ENCODE data around the gene MRPS12. TPM values are rescaled to one million over a fixed set of nuclear protein-coding genes. Genes with fewer than 3 reads are reported as not detected.

Gene MRPS12
- total and polyA plus RNA-seq, 2 of the 13 experiments (the other 11 are each of a cell fraction or from before 2014, with no cell fraction given): 27.5 to 54.8 TPM

DNA sequence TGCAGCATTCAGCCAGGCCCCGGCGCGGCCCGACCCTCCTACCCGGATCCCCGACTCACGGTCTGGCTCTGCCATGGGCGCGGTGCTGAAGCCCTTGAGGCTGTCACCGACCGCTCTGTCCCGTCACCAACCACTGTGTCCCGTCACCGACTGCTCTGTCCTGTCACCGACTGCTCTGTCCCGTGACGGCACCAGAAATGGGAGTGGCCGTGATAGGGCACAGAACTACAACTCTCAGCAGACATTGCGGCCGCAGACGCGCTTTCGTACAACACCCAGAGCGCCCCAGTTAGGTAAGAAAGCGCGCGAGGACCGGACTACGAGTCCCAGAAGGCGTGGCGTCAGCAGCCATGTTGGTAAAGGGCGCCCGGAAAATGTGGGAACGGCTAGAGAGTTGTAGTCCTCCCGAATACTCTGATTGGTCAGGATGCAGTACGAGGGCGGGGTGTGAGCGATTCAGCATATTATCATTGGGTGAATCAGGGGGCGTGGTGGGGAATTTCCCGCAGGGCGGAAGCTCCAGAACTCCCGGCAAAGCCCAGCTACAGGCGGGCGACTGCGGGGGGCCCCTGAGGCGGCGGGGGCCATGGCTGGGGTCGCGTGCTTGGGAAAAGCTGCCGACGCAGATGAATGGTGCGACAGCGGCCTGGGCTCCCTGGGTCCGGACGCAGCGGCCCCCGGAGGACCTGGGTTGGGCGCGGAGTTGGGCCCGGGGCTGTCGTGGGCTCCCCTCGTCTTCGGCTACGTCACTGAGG lies 31.1 kb upstream of the MRPS12 start, which contains the start of the genes NFKBIB and SIRT2 (continued):
- peak; percentile 38 for TF ChIP-seq RXRA (CRISPR knock-in tag; IDR thresholded peaks at IDR 0.05)
- TF ChIP-seq, protein P1, sequence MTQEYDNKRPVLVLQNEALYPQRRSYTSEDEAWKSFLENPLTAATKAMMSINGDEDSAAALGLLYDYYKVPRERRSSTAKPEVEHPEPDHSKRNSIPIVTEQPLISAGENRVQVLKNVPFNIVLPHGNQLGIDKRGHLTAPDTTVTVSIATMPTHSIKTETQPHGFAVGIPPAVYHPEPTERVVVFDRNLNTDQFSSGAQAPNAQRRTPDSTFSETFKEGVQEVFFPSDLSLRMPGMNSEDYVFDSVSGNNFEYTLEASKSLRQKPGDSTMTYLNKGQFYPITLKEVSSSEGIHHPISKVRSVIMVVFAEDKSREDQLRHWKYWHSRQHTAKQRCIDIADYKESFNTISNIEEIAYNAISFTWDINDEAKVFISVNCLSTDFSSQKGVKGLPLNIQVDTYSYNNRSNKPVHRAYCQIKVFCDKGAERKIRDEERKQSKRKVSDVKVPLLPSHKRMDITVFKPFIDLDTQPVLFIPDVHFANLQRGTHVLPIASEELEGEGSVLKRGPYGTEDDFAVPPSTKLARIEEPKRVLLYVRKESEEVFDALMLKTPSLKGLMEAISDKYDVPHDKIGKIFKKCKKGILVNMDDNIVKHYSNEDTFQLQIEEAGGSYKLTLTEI (CRISPR knock-in tag; conservative IDR thresholded peaks at IDR 0.05): no peak
- TF ChIP-seq ZNF430 (CRISPR knock-in tag; IDR thresholded peaks at IDR 0.05): peak; percentile 91; the same call in 1 of the 2 replicates
- no peak for TF ChIP-seq TCF7L2 (IDR thresholded peaks at IDR 0.05; ENCODE audit: low read depth, low read length)
- TF ChIP-seq SRSF1 (optimal IDR thresholded peaks at IDR 0.05; ENCODE audit: low read depth, low read length): peak; percentile 89
- TF ChIP-seq ZNF737 (CRISPR knock-in tag; IDR thresholded peaks at IDR 0.05; ENCODE audit: borderline replicate concordance): no peak
- no peak for TF ChIP-seq TMF1 (CRISPR knock-in tag; IDR thresholded peaks at IDR 0.05; ENCODE audit: low read depth)
- no peak for TF ChIP-seq NFRKB (IDR thresholded peaks at IDR 0.05)
- TF ChIP-seq, protein P2, sequence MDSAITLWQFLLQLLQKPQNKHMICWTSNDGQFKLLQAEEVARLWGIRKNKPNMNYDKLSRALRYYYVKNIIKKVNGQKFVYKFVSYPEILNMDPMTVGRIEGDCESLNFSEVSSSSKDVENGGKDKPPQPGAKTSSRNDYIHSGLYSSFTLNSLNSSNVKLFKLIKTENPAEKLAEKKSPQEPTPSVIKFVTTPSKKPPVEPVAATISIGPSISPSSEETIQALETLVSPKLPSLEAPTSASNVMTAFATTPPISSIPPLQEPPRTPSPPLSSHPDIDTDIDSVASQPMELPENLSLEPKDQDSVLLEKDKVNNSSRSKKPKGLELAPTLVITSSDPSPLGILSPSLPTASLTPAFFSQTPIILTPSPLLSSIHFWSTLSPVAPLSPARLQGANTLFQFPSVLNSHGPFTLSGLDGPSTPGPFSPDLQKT (CRISPR knock-in tag; IDR thresholded peaks at IDR 0.05; ENCODE audit: borderline replicate concordance): no peak
- TF ChIP-seq SOX13 (IDR thresholded peaks at IDR 0.05): no peak
- peak in 1 of 2 experiments; percentile 27; a peak in 1 of 4 replicates for TF ChIP-seq SOX13 (CRISPR knock-in tag; conservative IDR thresholded peaks at IDR 0.05 in 1 of 2, IDR thresholded peaks at IDR 0.05 in 1 of 2)
- TF ChIP-seq, protein P3, sequence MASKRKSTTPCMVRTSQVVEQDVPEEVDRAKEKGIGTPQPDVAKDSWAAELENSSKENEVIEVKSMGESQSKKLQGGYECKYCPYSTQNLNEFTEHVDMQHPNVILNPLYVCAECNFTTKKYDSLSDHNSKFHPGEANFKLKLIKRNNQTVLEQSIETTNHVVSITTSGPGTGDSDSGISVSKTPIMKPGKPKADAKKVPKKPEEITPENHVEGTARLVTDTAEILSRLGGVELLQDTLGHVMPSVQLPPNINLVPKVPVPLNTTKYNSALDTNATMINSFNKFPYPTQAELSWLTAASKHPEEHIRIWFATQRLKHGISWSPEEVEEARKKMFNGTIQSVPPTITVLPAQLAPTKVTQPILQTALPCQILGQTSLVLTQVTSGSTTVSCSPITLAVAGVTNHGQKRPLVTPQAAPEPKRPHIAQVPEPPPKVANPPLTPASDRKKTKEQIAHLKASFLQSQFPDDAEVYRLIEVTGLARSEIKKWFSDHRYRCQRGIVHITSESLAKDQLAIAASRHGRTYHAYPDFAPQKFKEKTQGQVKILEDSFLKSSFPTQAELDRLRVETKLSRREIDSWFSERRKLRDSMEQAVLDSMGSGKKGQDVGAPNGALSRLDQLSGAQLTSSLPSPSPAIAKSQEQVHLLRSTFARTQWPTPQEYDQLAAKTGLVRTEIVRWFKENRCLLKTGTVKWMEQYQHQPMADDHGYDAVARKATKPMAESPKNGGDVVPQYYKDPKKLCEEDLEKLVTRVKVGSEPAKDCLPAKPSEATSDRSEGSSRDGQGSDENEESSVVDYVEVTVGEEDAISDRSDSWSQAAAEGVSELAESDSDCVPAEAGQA (IDR thresholded peaks at IDR 0.05; ENCODE audit: low read depth): peak; percentile 97
- TF ChIP-seq, protein P3 (CRISPR knock-in tag; IDR thresholded peaks at IDR 0.05; ENCODE audit: borderline replicate concordance): no peak
- peak; percentile 56; the same call in 1 of the 2 replicates for TF ChIP-seq MIER3 (CRISPR knock-in tag; IDR thresholded peaks at IDR 0.05; ENCODE audit: borderline replicate concordance)
- peak; percentile 64 for TF ChIP-seq FOXK1 (CRISPR knock-in tag; IDR thresholded peaks at IDR 0.05; ENCODE audit: borderline replicate concordance, low read depth)
- no peak for TF ChIP-seq NR3C1 (CRISPR knock-in tag; IDR thresholded peaks at IDR 0.05)
- no peak; the same call in 1 of the 2 replicates for TF ChIP-seq ZSCAN31 (CRISPR knock-in tag; IDR thresholded peaks at IDR 0.05; ENCODE audit: low read depth)
- TF ChIP-seq, protein P4, sequence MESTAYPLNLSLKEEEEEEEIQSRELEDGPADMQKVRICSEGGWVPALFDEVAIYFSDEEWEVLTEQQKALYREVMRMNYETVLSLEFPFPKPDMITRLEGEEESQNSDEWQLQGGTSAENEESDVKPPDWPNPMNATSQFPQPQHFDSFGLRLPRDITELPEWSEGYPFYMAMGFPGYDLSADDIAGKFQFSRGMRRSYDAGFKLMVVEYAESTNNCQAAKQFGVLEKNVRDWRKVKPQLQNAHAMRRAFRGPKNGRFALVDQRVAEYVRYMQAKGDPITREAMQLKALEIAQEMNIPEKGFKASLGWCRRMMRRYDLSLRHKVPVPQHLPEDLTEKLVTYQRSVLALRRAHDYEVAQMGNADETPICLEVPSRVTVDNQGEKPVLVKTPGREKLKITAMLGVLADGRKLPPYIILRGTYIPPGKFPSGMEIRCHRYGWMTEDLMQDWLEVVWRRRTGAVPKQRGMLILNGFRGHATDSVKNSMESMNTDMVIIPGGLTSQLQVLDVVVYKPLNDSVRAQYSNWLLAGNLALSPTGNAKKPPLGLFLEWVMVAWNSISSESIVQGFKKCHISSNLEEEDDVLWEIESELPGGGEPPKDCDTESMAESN (CRISPR knock-in tag; conservative IDR thresholded peaks at IDR 0.05): no peak
- peak; percentile 36; the same call in 1 of the 2 replicates for TF ChIP-seq KLF12 (CRISPR knock-in tag; IDR thresholded peaks at IDR 0.05; ENCODE audit: borderline replicate concordance)
